NCI-H2107 treated with DMSO at 0.1 percent for 48 hours (cell line): Measurements from ENCODE around the gene MND1.
"Not testable (repeated sequence)": the region's sequence is repeated elsewhere in the genome, so short reads cannot be mapped to it uniquely, and the experiment has no call there.

ENCODE experiments used
- DNase-seq: peaks from one replicate; lab custom pipeline; 2025; ENCODE audit not compliant: unreplicated experiment; lab: John Stamatoyannopoulos, UW

MND1 gene

DNA sequence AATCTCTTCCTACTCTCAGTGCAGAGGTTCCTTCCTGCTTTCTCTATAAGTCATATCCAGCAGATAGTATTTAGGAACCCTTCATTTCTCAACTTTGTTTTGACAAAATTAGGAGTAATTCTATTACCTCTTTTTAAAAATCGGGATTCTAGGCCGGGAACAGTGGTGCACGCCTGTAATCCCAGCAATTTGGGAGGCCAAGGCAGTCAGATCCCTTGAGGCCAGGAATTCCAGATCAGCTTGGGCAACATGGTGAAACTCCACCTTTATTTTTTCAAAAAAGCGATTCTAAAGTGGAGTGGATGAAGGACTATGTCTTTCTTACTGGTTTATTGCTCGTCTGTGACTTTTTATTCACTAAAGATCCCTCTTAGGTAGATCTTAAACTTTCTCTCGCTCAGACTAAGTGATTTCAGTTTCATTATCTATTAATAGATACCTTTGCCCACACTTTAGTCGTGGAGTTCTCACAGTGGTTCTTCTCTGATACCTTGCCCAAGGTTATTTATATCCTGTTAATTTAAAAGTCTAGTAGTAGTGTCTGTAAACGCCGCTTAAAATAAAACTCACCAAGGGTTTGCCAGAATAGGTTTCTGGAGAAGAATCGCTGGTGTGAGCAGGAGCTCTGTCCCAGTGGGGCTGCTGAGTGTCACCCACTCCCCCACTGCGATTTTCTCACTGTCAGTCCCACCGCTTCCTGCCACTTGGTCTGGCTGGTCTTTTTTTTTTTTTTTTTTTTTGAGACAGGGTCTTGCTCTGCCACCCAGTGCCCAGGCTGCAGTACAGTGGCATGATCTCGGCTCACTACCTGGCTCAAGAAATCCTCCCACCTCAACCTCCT lies 94.6 kb downstream of the MND1 start:
- DNase-seq, result no peak

DNA sequence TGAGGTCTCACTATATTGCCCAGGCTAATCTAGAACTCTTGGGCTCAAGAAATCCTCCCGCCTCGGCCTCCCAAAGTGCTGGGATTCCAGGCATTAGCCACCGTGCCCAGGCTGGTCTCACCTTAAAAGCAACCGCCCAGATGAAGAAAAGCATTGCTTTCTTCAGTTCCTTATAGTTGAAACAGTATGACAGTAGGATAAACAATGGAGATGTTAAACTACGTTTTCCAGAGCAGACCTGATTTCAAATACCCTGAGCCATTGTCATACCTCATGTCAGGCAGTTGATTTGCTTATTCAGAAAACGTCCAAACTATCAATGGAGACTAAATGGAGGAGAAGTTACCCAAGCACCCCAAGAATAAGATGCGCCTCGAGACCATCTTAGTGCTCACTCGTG lies 95.3 kb downstream of the MND1 start:
- no peak for DNase-seq

DNA sequence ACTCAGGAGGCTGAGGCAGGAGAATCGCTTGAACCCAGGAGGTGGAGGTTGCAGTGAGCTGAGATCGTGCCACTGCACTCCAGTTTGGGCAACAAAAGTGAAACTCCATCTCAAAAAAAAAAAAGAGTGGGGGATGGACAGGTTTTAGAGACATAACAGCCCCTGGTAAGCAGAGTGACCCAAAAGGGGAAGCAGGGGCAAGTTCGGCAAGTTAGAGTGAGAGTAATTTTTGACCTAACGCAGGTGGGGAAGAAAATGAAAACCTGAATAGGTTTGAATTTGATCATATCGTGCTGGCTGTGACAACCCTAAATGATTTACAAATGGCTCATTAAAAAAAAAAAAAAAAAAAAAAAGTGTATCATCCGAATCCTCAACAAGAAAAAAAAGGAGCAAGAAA lies 96.0 kb downstream of the MND1 start:
- no peak for DNase-seq

DNA sequence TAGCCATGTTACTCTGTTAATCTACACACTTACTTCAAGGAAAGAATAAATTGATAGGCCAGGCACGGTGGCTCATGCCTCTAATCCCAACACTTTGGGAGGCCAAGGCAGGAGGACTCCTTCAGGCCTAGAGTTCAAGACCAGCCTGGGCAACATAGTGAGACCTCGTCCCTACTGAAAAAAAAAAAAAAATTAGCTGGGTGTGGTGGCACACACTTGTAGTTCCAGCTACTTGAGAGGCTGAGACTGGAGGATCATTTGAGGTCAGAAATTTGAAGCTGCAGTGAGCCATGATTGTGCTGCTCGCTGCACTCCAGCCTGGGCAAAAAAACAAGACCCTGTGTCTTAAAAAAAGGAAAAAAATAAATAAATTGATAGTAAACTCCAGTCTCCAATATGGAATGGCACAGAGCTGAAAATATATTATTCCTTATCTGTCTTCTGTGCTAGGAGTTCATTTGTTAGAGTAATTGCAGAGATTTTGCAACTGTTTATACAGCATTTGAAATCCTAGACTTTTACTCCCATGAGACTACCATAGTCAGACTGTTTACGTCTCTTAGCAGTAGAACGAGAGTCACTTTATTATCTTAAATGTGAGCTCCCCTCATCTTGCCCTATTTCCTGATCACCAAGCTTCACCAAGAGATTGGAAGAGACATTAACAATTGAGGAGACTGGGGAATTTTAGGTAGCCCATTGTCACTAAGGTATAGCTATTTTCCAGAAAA lies 102.9 kb downstream of the MND1 start:
- peak; percentile 56 for DNase-seq

DNA sequence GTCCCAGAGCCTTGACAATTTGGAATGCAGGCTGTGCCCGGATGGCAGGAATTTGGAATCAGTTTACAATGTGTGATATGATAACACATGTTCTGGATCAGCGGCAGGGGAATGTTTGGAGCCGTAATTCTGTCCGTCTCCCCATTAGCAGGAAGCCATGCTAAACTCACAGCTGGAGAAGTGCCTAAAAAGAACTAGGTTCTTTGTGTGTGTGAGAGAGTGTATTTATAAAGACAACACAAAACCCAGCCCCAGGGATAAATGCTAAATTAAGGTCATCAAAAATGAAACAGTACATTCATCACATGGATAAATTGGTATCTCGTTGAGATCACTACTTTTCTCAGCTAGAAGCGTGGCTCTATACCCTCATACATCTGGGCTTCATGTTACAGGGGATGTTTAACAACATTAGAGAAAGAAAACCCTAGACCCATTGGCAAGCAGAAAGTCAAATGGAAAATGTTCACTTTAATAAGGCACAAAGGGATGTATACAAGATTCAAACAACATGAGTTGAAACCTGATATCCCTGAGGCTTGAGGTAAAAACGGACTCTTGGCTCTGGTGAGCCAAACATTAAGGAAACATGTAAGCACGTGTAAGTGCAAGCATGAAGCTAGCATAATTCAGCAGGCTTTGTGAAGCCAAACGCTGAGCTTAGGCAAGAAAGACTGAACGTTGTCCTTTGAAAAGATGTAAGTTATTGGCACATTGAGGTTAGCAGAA lies 103.7 kb downstream of the MND1 start:
- peak; percentile 50 for DNase-seq

DNA sequence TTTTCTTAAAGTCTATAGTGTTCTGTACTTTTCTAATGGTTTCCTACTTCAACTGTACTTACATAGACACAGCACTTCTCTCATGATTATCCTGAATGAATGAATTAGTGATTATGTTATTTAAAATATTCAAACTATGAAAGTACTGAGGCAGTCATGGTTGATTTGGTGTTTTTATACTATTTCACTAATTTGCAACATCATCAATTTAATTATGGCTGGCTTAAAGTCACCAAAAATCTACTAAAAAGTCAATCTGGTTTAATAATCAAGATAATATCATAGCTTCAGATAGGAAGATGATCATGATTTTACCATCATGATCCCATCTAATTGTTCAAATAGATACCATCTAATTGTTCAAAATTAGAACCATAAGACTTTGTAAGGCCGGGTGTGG lies 104.8 kb downstream of the MND1 start:
- DNase-seq, result no peak

DNA sequence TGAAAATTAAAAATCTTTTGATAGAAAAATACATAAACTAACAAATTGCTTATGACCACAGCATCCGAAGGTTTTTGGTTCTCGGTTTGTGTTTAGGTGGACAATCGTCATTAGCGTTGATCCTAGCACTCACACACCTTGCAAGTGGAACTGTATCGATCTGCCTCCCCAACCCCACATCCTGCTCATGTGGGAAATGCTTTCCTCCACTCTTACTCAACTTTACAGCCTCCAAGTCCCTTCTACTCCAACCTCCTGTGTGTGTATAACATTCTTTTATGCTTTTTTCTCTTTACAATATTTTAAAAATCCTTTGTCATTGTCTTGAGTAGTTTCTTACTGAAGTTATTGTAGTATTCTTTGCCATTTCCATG lies 106.0 kb downstream of the MND1 start:
- DNase-seq, result no peak

DNA sequence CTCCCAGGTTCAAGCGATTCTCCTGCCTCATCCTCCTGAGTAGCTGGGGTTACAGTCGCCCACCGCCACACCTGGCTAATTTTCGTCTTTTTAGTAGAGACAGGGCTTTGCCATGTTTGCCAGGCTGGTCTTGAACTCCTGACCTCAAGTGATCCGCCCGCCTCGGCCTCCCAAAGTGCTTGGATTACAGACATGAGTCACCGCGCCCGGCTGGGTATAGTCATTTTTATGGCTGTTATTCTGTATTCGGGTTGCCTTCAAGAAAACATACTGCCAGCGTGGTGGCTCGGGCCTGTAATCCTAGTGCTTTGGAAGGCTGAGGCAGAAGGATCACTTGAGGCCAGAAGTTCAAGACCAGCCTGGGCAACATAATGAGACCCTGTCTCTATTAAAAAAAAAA lies 106.7 kb downstream of the MND1 start:
- not testable (repeated sequence) for DNase-seq

DNA sequence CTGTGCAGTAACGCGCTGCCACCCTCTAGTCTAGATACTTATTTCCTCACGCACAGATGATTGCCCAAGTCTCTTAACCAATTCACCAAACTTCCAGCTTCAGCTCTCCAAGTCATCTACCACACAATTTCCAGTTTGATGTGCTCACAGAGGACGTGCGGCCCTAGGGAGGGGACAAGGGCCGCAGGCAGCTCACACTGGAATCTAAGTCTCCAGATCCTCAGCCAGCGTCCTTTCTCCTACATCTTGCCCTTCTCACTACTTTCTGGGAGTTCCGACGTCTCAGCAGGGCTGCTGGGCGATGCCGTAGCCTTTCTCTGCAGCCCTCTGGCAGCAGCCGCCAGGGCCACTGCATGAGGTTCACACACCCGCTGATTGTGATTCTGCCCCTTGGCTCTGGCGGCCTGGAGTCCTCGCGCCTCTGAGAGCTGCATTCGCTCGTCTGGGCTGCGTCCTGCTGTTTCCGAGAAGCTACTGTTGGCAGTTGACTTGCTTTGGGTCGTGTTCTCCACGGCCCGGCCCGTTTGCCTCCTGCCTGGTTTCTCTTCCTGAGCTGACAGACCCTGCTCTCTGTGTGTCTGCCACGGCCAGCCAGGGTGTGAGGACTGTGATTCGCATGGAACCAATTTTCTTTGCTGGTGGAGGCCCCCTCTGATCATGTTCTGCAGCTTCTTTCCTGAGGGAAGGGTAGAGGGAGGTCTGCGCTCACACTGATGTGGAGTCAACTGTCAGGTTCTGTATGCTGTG lies 107.6 kb downstream of the MND1 start:
- no peak for DNase-seq

DNA sequence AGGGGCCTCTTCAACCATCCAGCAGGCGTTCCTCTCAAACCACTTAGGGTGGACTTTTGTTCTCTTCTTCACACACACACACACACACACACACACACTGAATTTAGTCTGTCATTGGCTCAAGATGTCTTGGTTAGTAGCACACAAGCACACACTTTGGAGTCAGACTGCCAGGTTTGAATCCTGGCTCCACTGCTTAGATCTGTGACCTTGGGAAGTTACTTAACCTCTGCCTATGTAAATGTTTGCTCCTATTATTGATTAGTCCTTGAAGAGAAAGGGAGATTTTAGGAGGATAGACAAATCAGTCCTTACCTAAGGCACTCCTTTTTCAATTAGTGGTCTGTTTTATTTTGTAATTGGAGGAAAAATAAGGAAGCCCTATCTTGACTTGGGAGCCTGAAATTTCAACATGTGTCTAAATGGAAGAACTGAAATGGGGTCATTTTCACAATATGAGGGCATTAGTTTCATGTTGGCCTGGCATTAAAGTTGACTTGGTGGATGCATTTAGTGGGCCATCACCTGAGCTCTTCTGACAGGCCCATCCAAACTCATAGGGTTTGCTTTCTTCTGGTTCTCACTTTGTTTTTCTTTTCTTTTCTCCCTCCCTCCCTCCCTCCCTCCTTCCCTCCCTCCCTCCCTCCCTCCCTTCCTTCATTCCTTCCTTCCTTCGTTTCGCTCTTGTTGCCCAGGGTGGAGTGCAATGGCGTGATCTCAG lies 108.3 kb downstream of the MND1 start:
- DNase-seq, result no peak

DNA sequence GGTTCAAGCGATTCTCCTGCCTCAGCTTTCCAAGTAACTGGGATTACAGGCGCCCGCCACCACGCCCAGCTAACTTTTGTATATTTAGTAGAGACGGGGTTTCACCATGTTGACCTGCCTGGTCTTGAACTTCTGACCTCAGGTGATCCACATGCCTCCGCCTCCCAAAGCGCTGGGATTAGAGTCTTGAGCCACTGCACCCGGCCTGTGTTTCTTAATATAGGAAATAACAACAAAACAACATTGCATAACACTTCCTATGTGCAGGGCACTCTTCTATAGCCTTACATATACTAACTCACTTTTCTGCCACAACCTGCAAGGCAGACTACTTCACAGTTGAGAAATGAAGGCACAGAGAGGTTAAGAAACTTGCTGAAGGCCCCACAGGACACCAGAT lies 108.9 kb downstream of the MND1 start:
- DNase-seq, result no peak

DNA sequence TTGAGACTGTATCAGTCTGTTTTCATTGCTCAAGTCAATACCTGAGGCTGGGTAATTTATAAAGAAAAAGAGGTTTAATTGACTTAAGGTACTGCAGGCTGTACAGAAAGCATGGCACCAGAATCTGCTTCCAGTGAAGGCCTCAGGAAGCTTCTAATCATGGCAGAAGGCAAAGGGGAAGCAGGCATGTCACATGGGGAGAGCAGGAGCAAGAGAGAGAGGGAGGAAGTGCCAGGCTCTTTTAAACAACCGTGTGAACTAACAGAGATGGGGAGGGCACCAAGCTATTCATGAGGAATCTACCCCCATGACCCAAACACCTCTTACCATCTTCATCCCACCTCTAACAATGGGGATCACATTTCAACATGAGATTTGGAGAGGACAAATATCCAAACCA lies 114.5 kb downstream of the MND1 start:
- no peak for DNase-seq

DNA sequence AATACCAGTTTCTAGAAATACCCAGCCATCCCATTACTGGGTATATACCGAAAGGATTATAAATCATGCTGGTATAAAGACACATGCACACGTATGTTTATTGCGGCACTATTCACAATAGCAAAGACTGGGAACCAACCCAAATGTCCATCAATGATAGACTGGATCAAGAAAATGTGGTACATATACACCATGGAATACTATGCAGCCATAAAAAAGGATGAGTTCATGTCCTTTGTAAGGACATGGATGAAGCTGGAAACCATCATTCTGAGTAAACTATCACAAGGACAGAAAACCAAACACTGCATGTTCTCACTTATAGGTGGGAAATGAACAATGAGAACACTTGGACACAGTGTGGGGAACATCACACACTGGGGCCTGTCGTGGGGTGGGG lies 117.1 kb downstream of the MND1 start:
- DNase-seq, result not testable (repeated sequence)

DNA sequence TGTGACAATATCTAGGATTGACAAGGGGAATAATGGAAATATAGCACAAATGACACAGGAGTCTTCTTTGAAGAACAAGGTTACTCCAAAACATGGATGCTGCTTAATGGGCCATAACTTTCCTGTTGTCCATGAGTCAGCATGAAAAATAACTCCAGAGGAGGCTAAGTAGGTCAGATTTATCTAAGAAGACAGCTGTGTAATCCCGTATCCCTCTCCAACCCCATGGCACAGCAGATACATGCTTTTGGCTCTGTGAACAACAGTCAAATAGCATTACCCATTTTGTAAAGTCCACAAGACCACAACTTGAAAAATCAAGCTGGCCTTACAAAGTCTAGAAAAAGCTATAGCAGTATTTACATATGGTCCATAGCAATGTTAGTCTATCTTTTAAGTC lies 119.6 kb downstream of the MND1 start:
- no peak for DNase-seq
